ENCODE data around the gene TIMM21. TPM values are rescaled to one million over a fixed set of nuclear protein-coding genes. Genes with fewer than 3 reads are reported as not detected.
A peak's percentile ranks its signal among the peaks of the same experiment; 100 is the strongest.

TIMM21 gene
- total and polyA plus RNA-seq, 9 of the 15 experiments (the other 6 are each of a cell fraction or from before 2014, with no cell fraction given) = 54.7 to 229 (median 83.3) TPM

GRCh38 chr18:74139411-74139810, 8.9 kb upstream of the TIMM21 start:
- CTCF ChIA-PET (ENCODE audit: low intra/inter-chr PET ratio) = no interaction called here
- TF ChIP-seq TCF7 (IDR thresholded peaks at IDR 0.05; ENCODE audit: borderline replicate concordance) (no peak), NR4A1 (CRISPR knock-in tag; IDR thresholded peaks at IDR 0.05) (no peak), NR4A1 (tag; IDR thresholded peaks at IDR 0.05) (no peak), E2F8 (IDR thresholded peaks at IDR 0.05; ENCODE audit: low read depth, partially characterized antibody) (no peak), POLR2G (IDR thresholded peaks at IDR 0.05; ENCODE audit: low read depth, low read length) (no peak), PRDM10 (IDR thresholded peaks at IDR 0.05; ENCODE audit: partially characterized antibody) (no peak), ZNF668 (CRISPR knock-in tag; IDR thresholded peaks at IDR 0.05) (no peak), SMAD3 (CRISPR knock-in tag; conservative IDR thresholded peaks at IDR 0.05) (no peak), ZFX (CRISPR knock-in tag; IDR thresholded peaks at IDR 0.05) (peak; percentile 19; the same call in 1 of the 2 replicates), KLF16 (IDR thresholded peaks at IDR 0.05) (no peak), CC2D1A (IDR thresholded peaks at IDR 0.05) (no peak), ZNF766 (CRISPR knock-in tag; conservative IDR thresholded peaks at IDR 0.05) (0 out of 2 replicates have a peak, but pooled peaks have one; percentile 18)
- POLR2A ChIA-PET = interaction anchor here (0.6 kb wide), 1 partner anchor 1010 kb away, joined by 3 read pairs; no protein-coding TSS in a partner anchor
- in situ Hi-C loops (cut with MboI) (no loop called here), intact Hi-C loops (cut with micrococcal nuclease) (no loop called here)
- H3K9ac ChIP-seq (ENCODE audit: insufficient read depth in 1 of 2, low read depth in 2 of 2, low read length in 2 of 2) = 0 out of 4 replicates have a peak overlapping the region, but pooled peaks of 1 of the 2 experiments have one; percentile 33
- peak overlapping the region; percentile 89 for H2AFZ ChIP-seq (ENCODE audit: low read depth, low read length)
- H3K27me3 ChIP-seq (ENCODE audit: control insufficient read depth in 2 of 2, insufficient read depth in 2 of 2, low read length in 2 of 2) = no peaks in the 10 kb centered on the region
- 35% methylated on average over 2 of the region's 2 CpGs for WGBS (ENCODE audit: insufficient coverage, low coverage, missing lambda C conversion rate)
- no peaks in the 10 kb centered on the region for H3K9me3 ChIP-seq (replicated peaks; ENCODE audit: control insufficient read depth, insufficient read depth, low read depth, low read length)
- no peaks in the 10 kb centered on the region; the same call in 2 of the 3 replicates for H3K36me3 ChIP-seq (ENCODE audit: control insufficient read depth, insufficient read depth, low read length)
- no peaks in the 10 kb centered on the region for H4K20me1 ChIP-seq (replicated peaks; ENCODE audit: control insufficient read depth, insufficient read depth, low read length)
- H3K4me2 ChIP-seq (ENCODE audit: insufficient read depth, low read length) = no peak overlapping the region
- H3K27ac ChIP-seq (ENCODE audit: extremely low read depth, low read depth, low read length) = peak overlapping the region; percentile 59
- no peaks in the 10 kb centered on the region for H3K9me1 ChIP-seq (ENCODE audit: control insufficient read depth, insufficient read depth, low read length)
- peaks cover 7 to 22% of the 10 kb centered on the region in 2 experiments for H3K4me1 ChIP-seq (replicated peaks in 1 of 2; ENCODE audit: control insufficient read depth in 2 of 2, insufficient read depth in 2 of 2, low read length in 2 of 2)
- ATAC-seq = peak; percentile 61
- H3K79me2 ChIP-seq (ENCODE audit: control insufficient read depth, insufficient read depth, low read length) = no peaks in the 10 kb centered on the region
- no peak for FAIRE-seq
- no peak overlapping the region for H3K4me3 ChIP-seq
- no peak for DNase-seq (ENCODE audit: extremely low read depth in 1 of 4, low spot score in 3 of 4)
- BruUV-seq (replicated peaks) = no TSS peak

All from K562 (cell line).